HT-29 (cell line): ENCODE data around the gene FBLN2. TPM values are rescaled to one million over a fixed set of nuclear protein-coding genes. Genes with fewer than 3 reads are reported as not detected.
A peak's percentile ranks its signal among the peaks of the same experiment; 100 is the strongest.

Experiments
- DNase-seq: peaks from one replicate; pipeline ENCODE4 v3.0.0-alpha.2; 2015; ENCODE audit warnings: low spot score
- total RNA-seq: library from RNA; depleted of rRNA; stranded (reverse); fragments of >200 nt; shearing (Covaris generic); gene quantifications from 2 replicates; pipeline ENCODE4 v1.2.3, GENCODE V29; 2014

Gene FBLN2
- total RNA-seq, 1 experiment from 2014 or later: 0.33 TPM

DNA sequence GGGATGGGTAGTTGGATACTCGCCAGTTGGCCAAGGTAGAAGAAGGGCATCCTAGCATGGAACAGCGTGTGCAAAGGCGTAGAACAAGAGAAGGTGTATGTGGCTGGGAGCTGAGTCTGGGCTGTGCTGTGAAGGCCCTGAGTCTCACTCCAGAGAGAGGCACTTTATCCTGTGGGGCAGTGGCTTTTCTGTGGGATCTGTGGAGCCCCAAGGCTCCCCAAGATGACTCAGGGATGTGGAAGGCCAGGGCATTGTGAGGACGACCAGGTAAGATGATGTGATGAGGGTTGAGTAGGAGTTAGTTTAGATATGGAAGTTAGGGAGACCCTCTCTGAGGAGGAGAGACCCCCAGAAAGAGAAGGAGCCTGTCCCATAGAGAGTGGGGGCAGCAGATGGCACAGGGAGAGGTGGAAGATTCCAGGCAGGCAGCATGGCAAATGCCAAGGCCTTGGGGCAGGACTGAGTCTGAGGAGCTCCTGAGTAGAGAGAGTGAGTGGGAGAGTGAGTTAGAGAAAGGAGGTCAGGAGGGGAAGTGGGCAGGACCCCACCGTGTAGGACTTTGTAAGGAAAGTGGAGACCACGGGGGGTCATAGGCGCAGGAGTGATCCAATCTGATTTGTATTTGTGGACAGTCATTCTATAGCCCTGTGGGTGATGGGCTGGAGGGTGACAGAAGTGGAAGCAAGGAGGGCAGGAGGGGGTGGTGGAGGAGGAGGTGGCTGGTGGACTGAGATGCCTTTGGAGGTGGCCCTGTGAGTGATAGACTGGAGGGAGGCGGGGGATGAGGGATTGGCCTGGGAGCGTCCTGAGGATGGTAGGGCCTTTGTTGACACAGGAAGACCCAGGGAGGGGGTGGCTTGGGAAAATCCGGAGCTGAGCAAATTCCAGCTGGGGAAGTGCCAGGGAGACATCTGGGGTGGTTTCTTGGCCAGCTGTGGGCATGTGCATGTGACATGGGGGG, 50.3 kb downstream of the FBLN2 start:
- peak; percentile 9 for DNase-seq

DNA sequence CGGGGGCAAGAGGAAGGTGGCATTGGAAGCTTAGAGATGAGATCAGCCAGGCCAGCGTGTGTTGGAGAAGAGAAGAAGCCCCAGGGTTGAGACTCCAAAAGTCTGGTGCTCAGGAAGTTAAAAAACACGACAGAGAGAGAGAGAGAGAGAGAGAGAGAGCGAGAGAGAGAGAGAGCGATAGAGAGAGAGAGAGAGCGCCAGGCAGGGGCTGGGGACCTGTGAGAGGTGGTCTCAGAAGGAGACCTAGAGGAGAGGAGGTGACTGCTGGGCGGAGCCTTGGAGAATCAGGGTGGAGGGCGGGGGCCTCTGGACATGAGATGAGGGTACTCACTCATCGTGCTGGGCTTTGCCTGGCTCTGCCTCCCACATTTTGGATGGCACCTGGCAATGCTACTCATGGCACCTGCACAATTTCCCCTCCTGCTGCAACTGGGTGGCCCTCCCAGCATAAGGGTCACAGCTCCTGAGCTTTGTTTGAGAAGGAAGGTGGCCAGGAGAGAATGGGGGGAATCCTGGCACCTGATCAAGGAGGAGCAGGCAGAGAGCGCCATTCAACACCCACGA, 51.0 kb downstream of the FBLN2 start:
- no peak for DNase-seq

DNA sequence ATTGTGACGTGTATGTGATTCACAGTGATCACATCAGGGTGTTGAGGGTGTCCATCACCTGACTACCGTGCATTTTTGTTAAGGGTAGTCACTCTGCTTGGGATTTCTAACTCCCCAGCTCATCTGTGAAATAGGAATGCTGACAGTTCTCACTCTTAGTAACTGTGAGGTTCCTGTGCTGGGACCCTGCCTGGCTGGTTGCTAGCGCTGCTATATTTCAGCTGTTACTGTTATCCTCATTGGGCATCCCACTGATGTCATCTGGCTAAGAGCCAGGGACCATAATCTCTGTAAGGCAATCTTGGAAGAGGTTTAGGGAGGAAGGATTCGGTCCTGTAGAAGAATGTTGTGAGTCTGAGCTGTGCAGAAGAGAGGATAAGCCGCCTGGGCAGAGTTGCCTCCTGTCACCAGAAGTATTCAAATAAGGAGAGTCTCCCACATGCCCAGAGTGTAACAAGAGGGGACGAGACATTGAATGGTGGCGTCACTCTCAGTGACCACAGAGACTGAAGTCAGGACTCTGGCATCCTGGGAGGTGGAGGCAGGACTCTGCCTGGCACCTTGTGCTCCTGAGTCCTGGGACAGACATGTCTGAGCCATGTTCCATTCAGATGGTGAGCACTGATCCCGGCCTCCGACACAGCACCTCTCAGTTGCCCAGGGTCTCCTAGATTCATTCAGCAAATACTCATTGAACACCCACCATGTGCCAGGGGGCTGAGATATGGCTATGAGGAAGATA, 52.2 kb downstream of the FBLN2 start:
- DNase-seq: no peak

DNA sequence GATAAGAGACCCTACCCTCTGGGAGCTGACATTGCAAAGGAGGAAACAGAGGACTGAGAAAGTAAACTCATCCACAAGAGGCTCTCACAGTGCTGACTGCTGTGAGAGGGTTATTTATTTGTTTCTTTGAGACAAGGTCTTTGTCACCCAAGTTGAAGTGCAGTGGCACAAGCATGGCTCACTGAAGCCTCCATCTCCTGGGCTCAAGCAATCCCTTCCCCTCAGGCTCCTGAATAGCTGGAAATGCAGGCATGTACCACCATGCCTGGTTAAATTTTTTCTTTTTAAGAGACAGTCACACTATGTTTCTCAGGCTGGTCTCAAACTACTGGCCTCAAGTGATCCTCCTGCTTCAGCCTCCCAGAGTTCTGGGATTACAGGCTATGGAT, 52.8 kb downstream of the FBLN2 start:
- DNase-seq: no peak

DNA sequence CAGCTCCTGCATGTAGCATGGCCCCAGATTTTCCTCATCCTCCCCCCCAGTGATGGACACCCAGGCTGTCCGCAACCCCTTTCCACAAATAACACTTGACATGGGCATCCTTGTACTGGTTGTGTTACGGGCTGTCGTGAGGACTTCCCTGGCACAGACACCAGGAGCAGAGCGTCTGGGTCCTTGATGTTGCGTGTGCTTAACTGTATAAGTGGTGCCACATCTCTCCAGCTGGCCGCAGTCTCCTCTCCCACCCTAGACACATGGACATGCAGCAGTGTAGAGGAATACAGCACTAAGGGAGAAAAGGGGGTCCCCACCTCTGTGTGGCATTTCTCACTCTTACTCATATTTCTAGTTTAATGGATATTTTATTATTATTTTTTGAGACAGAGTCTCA, 56.6 kb downstream of the FBLN2 start:
- DNase-seq: no peak

DNA sequence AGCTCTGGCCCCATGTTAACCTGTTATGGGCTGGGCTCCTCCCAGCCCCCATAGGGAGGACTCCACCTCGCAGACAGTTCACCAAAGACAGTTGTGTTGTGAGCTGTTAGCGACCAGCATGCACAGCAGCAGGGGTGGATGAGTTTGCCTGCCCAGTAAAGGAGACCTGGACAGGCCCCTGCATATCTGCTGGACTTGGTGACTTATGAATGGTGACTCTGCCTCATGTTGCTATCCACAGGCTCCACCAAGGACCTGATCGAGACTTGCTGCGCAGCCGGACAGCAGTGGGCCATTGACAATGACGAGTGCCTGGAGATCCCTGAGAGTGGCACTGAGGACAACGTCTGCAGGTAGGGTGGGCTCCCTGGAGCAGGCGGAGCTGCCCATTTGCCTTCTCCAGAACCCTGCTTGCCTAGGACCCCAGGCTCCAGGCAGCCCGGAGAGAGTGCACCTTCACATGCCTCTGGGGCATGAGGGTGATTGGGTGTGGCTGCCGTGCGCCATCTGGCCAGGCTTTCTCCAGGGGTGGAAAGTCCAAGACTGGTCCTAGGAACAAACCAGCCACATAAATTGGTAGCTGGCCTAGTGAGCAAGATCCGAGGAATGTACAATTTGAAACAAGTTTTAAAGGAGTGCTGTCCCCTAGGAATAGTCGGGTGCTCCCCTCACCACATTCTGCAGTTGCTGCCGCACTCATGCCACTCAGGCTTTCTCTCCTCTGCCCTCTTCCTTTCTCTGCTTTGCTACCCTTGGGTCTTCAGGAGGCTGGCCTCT, 59.1 kb downstream of the FBLN2 start:
- DNase-seq: no peak

DNA sequence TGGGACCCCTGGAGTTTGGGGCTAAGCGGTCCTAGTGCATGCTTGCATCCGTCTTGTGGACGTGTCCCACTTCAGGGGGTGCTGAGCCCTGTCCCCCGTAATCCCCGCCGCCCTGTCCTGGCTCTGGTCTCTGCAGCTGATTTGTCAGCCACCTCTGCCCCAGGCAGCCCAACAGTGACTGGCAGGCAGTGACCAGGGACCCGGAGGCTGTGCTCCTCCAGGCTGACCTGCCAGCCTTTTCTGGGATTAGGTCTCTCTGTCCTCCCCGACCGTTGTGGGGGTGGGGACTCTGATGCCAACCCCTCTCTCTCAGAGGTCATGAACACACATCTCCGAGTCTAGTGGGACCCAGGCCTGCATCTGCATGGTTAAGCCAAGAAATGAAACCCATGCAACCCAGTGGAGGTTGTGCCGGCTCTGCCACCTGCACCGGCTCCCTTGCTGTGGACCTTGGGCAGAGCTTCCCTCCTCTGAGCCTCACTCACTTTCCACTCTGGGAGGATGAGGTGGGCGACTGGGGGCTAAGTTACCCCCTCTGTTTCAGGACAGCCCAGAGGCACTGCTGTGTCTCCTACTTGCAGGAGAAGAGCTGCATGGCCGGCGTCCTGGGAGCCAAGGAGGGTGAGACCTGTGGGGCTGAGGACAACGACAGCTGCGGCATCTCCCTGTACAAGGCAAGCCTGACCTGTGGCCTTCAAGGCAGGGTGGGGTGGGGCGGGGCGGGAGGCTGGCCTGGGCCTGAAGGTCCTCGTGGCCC, 60.2 kb downstream of the FBLN2 start:
- no peak for DNase-seq

DNA sequence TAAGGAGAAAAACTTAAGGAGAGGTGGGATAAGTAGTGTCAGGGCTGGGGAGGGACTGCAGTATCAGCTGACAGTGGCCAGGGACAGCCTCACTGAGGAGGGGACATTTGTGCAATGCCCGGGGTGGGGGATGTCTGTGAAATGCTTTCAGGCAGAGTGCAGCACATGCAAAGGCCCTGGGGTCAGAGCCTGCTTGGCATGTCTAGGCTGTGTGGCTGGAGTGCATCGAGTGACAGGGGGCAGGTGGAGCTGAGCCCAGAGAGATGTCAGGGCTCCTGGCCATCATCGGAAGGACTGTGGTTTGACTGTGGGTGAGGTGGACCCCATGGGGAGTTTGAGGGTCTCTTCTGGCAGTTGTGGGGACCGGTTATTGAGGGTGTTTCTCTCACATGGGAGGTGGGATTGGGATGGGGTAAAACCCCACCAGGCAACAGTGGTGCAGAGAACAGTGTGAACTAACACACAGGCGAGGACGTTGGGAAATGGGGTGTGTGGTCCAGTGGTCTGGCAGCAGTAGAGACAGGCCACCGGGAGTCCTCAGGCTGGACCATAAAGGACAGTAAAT, 61.2 kb downstream of the FBLN2 start:
- DNase-seq: no peak

DNA sequence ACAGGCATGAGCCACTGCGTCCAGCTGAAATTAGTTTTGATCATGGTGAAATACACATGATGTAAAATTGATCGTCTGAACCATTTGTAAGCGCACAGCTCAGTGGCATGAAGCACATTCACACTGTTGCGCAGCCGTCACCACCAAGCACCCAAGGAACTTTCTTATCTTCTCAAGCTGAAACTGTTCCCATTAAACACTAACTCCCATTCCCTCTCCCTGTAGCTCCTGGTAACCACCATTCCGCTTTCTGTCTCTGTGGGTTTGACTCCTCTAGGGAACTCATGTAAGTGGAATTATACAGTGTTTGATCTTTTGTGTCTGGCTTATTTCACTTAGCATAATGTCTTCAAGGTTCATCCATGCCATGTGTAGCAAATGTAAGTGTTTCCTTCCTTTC, 62.3 kb downstream of the FBLN2 start:
- DNase-seq: no peak

DNA sequence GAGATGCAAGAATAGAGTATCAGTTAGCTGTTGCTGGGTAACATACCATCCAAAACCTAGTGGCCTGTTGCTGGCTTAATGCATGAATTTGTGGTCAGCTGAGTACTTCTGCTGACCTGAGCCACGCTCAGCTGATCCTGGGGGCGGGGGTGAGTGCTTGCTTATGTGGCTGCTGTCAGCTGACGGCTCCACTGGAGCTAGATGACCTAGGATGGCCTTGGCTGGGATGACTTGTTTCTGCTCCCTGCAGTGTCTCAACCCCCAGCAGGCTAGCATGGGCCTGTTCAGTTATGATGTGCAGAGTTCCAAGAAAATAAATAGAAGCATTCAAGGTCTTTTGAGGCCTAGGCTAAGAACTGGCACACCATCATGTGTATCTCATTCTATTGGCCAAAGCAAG, 63.9 kb downstream of the FBLN2 start:
- no peak for DNase-seq

DNA sequence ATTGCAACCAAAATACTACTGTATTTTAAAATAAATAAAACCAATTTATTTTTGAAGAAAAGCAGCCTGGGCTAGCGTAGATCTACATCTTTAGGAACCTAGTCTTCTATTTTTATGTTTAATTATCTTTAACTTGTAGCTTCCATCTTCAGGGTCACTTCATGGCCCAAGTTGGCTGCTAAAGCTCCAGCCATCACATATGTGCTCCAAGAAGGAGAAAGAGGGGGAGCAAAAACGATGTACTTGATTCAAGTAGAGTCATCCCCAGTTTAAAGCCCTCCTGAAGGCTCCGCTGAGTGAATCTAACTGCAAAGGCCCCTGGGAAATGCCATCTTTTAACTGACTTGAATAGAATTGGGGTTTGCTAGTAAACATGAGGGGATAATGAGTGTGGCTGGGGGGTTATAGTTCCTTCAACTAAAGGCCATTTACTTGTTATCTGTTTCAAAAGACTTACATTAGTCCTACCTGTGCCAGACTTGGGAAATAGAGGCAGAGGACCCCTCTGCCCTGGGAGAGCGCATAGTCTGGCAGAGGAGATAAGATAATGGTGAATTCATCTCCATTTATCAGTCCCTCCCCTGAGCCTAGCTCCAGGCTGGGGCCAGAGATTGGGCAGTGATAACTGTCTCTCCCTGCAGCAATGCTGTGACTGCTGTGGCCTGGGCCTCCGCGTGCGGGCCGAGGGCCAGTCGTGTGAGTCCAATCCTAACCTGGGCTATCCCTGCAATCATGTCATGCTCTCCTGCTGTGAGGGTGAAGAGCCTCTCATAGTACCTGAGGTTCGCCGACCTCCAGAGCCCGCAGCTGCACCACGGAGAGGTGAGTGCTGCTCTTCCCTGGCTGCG, 64.6 kb downstream of the FBLN2 start:
- no peak for DNase-seq

DNA sequence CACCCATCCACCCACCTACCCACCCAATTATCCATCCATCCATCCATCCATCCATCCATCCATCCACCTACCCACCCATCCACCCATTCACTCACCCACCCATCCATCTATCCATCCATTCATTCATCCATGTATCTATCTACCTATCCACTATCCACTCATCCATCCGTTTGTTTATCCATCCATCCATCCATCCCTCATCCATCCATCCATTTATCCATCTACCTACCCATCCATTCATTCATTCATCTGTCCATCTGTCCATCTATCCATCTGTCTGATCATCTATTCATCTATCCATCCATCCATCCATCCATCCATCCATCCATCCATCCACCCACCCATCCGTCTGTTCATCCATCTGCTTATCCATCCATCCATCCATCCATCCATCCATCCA, 65.7 kb downstream of the FBLN2 start:
- DNase-seq: no peak

DNA sequence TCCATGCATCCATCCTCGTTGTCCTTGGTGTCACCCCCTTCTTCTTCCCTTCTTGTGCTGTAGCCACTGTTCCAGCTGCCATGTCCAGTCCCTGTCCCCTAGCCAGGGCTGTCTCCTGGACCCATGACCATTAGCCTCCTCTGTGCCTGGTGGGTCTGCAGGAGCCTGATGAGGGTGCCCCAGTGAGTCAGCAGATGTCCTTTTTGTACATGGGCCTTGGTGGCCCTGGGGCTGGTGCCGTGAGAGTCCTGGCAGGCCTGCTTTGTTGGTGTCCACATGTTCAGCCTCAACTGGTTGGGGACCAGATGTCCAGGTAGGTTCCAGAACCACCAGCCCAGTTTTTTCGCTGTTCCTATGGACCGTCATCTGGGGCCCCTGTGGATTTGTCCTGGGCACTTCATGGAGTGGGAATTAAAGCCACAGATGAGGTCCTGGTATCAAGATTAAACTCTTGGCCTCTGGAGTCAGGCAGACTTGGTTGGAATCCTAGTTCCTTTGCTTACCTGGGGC, 66.1 kb downstream of the FBLN2 start:
- no peak for DNase-seq

DNA sequence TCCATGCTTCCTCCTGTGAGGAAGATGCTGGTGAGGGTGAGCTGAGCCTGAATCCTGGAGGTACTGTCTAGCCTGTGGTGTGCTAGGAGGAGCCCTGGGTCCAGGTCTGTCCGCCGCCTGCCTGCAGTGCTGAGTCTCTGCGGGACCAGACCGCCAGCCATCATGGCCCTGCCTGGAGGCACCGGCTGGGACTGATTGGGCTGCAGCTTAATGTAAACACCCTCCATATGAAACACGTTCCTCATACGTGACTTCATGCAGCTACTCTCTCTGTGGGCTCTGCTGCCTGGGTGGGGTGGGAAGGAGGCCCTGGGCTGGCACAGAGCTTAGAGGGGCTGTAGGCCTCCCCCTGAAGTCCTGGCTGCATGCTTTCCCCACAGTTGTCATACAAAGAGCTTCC, 67.4 kb downstream of the FBLN2 start:
- no peak for DNase-seq

DNA sequence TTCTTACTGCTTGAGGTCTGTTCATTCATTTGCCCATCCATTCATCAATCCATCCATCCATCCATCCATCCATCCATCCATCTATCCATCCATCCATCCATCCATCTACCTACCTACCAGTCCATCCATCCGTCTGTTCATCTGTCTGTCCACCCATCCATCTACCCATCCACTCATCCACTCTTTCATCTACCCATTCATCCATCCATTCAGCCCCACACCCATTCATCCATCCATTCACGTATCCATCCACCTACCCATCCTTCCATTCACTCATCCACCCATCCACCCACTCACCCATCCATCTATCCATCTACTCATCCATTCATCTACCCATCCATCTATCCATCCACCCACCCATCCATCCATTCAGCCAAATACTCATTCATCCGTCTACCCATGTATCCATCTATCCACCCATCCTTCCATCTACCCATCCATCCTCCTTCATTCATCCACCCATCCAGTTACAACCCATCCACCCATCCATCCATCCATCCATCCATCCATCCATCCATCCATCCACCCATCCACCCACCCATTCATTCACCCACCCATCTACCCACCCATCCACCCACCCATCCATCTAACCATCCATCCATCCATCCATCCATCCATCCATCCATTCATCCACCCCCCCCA, 68.3 kb downstream of the FBLN2 start:
- DNase-seq: no peak

DNA sequence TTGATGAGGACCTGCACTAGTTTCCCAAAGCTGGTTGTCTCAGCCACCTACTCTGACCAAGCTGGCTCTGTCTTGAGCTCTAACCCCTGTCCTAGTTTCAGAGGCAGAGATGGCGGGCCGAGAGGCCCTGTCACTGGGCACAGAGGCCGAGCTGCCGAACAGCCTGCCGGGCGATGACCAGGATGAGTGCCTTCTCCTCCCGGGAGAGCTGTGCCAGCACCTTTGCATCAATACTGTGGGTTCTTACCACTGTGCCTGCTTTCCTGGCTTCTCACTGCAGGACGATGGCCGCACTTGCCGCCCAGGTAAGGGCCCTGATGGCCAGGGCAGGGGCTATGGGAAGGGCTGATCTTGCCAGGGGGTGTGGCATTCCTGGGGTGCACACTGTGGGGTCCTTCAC, 69.1 kb downstream of the FBLN2 start:
- DNase-seq: no peak

DNA sequence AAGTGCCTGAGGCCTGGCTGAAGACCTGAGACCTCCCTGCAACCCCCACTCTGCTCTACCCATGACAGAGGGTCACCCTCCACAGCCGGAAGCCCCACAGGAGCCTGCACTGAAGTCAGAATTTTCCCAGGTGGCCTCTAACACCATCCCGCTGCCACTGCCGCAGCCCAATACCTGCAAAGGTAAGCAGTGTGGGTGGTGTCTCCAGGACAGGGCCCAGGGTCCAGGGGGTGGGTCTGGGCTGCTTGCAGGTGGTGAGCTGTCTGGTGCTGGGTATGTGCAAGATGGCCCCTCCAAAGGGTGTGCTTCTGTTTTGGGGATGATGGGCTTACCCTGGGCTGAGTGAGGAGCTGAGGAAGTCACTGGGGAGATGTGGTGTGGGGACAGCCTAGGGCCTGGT, 69.9 kb downstream of the FBLN2 start:
- DNase-seq: no peak

DNA sequence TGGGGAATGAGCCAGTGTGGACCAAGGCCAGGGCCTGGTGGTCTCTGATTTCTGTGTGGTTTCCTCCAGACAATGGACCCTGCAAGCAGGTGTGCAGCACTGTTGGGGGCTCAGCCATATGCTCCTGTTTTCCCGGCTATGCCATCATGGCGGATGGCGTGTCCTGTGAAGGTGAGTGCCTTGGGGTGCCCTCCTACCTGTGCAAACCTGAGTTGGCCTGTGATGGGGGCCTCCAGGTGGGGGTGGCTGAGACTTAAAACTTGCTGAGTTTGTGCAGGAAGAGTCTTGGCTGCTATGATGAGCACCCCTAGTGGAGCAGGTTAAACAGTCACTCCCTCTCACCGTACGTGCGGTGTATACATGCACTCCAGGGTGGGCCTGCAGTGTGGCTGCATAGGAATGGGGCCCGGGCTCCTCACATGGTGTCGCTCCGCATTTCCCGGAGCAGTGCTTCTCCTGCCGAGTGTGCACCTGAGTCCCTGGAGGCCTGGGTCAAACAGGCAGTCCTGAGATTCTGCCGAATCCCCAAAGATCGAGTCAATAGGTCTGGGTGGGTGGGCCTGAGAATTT, 70.8 kb downstream of the FBLN2 start:
- DNase-seq: no peak

DNA sequence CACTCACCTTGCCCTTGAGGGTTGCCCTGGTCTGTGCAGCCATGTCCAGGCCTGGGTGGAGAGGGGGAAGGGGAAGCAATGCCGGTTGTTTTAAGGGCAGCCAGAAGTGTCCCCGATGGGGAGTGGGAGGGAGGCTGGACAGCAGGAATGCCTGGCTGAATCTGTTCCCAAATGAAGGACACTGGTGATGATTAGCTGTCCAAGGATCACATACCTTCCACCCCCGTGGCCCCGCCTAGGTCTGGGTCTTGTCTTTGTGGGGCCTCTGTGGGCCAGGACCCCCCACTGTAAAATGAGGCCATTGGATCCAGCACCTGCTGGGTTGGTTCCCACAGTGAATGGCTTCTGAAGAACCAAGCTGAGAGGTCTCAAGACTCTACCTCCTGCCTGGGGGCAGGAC, 71.4 kb downstream of the FBLN2 start:
- no peak for DNase-seq
